ENCODE measurements around the gene TMEFF2.

TMEFF2 gene

GRCh38 chr2:192016265-192016664 is 178.5 kb downstream of the TMEFF2 start:
- DNase-seq (ENCODE audit: low read depth, low spot score), result no peak

- no peak for DNase-seq (ENCODE audit: low read depth, low spot score)
Observed at GRCh38 chr2:192013211-192013610, 181.5 kb downstream of the TMEFF2 start.

- DNase-seq (ENCODE audit: low read depth, low spot score), result peak; percentile 78
Observed at GRCh38 chr2:192011196-192011595, 183.5 kb downstream of the TMEFF2 start.

GRCh38 chr2:192010073-192010472 is 184.7 kb downstream of the TMEFF2 start:
- DNase-seq (ENCODE audit: low read depth, low spot score), result no peak

- no peak for DNase-seq (ENCODE audit: low read depth, low spot score)
Observed at GRCh38 chr2:192007581-192008228, 187.0 kb downstream of the TMEFF2 start.

GRCh38 chr2:192005211-192005610 is 189.5 kb downstream of the TMEFF2 start:
- DNase-seq (ENCODE audit: low read depth, low spot score), result no peak

GRCh38 chr2:192004188-192004963 is 190.4 kb downstream of the TMEFF2 start:
- DNase-seq (ENCODE audit: low read depth, low spot score), result no peak

GRCh38 chr2:192002418-192002817 is 192.3 kb downstream of the TMEFF2 start:
- DNase-seq (ENCODE audit: low read depth, low spot score), result no peak

- DNase-seq (ENCODE audit: low read depth, low spot score), result no peak
Observed at GRCh38 chr2:192000196-192000980, 194.3 kb downstream of the TMEFF2 start.

GRCh38 chr2:191999101-191999841 is 195.5 kb downstream of the TMEFF2 start:
- DNase-seq (ENCODE audit: low read depth, low spot score), result no peak

- DNase-seq (ENCODE audit: low read depth, low spot score), result no peak
Observed at GRCh38 chr2:191995285-191995684, 199.4 kb downstream of the TMEFF2 start.

GRCh38 chr2:191994749-191995148 is 200.0 kb downstream of the TMEFF2 start:
- DNase-seq (ENCODE audit: low read depth, low spot score), result no peak

- no peak for DNase-seq (ENCODE audit: low read depth, low spot score)
Observed at GRCh38 chr2:191991442-191991841, 203.3 kb downstream of the TMEFF2 start.

- DNase-seq (ENCODE audit: low read depth, low spot score), result no peak
Observed at GRCh38 chr2:191985740-191986139, 209.0 kb downstream of the TMEFF2 start.

- no peak for DNase-seq (ENCODE audit: low read depth, low spot score)
Observed at GRCh38 chr2:191983591-191983990, 211.1 kb downstream of the TMEFF2 start.

GRCh38 chr2:191983186-191983585 is 211.5 kb downstream of the TMEFF2 start:
- DNase-seq (ENCODE audit: low read depth, low spot score), result no peak

GRCh38 chr2:191981706-191982105 is 213.0 kb downstream of the TMEFF2 start:
- DNase-seq (ENCODE audit: low read depth, low spot score), result no peak

- no peak for DNase-seq (ENCODE audit: low read depth, low spot score)
Observed at GRCh38 chr2:191980483-191980882, 214.2 kb downstream of the TMEFF2 start.

- no peak for DNase-seq (ENCODE audit: low read depth, low spot score)
Observed at GRCh38 chr2:191979221-191979730, 215.5 kb downstream of the TMEFF2 start.

GRCh38 chr2:191977754-191978153 is 217.0 kb downstream of the TMEFF2 start:
- no peak for DNase-seq (ENCODE audit: low read depth, low spot score)

GRCh38 chr2:191976436-191976835 is 218.3 kb downstream of the TMEFF2 start:
- DNase-seq (ENCODE audit: low read depth, low spot score), result peak; percentile 61
